GM19452 (cell line): ENCODE data around the gene SH3RF1.

Experiments used
- ATAC-seq: cut with Tn5 transposase; IDR thresholded peaks from one replicate; pipeline ENCODE4 v1.9.1; 2021; ENCODE audit not compliant: unreplicated experiment

The SH3RF1 gene

DNA sequence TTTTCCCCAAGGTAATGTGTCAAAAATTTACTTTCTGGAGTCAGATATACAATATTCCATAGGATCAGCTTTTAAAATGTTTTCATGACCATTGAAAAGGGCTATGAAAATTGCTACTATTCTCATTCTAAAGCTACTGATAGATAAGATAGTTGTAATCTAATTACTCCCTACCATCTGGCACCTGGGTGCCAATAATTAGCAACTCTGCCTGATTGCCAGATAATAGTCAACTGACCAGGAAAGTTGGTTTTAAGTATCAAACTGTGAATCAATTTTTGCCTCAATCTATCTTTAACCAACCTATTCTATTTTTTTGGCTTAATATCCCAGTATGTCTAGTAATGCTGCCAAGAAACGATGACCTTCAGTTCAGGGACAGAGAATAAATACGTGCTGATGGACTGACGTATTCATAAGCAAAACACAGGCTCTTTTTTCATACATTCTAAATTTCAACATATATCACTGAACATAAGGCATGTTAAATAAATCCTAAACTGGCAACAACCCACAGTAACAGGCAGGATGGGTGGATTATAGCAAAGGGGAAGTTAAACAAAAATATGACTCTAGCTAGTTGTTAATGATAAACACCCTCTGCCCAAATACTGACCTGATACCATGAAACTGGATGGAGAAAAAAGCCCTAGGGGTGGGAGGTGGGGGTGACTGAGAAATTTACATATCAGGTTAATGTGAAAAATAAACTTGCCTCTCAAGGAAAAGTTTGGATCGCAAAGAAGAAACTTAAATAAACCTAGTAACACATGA, 18.2 kb downstream of the SH3RF1 start:
- ATAC-seq = peak; percentile 72

DNA sequence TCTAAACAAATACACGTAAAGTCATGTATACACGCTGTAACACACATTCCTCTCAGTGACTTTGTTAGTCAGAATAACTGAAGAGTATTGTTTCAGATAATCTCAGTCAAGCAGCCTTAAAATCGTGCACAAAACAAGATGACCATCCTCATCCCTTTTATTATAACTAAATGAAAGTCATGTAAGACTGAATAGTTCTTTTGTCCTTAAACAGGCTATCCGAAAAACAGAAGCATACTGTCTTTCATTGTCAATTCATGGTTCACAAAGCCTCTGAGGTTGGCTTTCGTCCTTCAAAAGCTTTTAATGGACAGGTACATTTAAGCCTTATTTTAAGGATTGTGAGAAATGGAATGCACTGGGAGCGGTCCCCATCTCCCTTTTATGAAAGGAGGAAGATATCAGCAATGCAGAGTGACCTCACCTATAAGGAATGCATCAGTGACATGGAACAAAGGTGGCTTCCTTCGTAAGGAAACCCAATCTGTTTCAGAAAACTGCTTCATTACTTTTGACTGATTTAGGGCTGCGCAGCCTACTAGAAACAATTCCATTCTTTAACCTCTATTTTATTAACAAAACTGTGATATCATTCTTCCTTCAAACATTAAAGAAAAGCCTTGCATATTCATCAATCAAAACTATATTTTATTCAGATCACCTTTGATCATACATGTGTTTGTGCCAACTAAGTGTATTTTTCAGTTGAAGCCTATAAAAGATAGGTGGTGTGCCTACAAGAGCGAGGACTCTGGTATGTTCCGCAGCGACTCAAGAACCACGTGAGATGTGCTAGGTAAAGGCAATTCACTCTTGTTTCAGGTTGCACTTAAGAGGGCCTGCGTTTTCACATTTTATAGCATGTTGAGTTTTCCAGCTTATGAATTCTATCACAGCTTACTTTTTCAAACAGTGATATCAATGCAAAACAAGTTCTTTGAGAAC, 19.2 kb downstream of the SH3RF1 start:
- no peak for ATAC-seq

DNA sequence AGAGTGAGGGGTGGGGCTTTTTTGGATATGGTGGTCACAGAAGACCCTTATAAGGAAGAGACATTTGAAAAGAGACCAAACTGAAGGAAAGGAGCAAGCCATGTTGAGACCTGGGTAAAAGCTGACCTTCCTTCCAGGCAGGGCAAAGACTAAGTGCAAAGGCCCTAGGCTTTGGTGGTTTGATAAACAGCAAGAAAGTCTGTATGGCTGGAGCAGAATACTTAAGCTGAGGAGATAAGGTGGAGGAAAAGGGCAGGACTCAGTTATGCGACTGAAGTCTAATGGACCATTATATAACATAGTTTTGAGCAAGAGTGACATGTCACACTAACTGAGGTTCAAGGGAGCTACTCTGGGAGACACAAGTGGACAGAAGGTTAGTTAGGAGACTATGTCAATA, 20.0 kb downstream of the SH3RF1 start:
- no peak for ATAC-seq

DNA sequence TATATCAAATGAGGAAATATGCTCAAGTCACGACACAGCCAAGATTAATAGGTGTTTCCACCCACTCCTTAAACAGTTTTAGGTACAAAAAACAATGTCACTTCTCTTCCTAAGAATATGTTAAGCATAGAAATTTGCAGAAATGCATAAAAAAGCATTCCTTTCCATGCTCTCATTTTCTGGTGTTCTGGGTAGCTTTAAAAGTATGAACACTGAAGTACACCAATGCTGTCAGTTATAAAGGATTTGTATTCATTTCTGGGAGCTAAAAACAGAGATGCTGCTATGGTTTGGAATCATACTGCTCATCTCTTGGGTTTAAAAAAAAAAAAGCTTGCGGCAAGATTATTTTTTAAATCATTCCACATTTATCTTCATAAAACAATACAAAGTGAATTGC, 20.8 kb downstream of the SH3RF1 start:
- no peak for ATAC-seq

DNA sequence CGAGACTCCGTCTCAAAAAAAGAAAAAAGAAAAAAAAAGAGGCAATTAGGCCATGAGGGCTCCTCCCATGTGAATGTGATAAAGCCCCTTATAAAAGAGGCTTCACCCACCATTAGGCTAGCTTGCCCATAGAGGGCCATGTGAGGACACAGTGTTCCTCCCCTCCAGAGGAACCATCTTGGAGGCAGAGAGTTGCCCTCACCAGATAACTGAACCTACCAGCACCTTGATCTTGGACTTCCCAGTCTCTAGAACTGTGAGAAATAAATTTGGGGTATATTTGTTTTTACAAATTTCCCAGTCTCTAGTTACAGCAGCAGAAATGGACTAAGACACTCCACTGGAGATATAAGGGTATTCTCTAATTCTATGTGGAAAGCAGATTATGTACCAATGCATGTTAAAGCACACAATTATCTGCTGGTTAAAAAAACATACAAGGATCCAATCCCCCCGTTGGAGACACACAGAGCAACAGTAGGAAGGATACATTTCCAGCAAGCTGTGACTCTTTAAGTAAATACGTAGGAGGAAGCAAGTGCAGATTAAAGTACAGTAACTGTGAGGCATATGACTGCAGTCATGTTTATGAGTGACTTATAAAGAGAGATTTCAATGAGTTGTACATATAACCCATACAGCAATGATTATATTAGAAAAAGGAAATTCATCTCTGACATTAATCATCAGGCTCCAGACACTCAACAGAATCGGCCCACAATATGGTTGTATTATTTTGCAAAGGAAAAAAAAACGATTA, 21.4 kb downstream of the SH3RF1 start:
- ATAC-seq = peak; percentile 52

DNA sequence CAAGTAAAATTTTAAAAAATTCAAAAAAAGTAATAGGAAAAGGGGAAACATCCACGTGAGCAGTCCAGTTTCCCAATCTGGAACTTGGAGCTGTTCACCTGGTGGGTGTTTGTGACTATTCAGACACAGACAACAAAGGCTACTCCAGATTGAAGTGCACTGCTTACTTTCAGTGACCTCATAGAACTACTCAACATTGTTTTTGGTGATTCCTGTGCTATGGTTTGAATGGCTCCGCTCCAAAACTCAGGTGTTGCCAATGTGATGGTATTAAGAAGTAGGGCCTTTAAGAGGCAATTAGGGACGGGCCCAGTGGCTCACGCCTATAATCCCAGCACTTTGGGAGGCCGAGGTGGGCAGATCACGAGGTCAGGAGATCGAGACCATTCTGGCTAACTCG, 22.1 kb downstream of the SH3RF1 start:
- ATAC-seq = no peak

DNA sequence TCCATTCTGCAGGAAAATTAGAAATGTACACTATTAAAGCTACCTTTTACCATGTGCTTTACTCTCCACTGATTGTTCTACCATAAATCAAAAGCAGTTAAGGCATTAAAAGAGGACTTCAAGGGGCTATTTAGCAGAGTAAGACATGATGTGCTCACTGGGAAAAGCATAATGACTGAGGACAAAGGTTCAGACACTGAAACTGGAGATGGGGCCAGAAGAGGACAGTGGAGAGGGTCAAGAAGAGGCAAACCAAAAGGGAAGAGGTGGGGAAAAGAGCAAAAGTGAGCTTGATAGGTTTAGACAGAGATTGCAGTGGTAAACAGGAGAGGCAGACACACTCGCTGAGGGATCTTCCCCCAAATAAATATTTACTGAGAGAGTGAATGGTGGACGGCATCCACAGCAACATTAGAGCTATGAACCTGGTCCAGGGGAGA, 23.8 kb downstream of the SH3RF1 start:
- no peak for ATAC-seq

DNA sequence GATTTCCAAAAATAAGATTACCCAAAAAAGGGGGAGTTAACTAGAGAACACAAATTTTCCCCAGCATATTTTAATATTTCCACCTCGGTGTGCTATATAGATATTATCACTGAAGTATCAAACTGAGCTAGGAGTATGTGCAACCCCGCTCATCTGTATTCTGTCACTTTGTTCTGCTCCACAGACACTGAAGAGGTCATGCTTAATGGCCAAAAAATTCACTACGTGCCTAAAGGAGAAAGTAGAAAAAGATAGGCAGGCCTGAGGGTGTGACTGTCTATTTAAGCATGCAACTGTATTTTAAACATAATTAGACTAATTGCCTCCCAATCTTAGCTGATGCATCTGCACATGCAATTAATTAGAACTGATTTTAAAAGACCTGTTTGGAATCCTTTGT, 24.5 kb downstream of the SH3RF1 start:
- no peak for ATAC-seq

DNA sequence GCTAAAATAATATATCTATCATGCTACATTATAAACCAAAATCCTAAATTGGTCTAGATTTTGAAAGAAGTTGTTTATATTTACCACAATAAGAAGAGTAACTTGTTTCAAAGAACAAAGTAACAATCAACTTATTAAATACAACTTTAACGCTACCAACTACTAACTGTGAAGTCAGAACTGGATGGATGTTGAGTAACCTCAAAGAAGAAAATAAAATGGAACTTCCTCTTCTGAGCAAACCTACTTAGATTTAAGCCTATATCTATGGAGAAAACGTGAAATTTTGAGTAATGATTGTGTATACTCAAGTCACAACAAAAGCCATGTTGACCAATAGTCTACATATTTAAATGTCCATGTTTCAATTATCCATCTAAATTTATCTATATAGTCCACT, 25.7 kb downstream of the SH3RF1 start:
- no peak for ATAC-seq

DNA sequence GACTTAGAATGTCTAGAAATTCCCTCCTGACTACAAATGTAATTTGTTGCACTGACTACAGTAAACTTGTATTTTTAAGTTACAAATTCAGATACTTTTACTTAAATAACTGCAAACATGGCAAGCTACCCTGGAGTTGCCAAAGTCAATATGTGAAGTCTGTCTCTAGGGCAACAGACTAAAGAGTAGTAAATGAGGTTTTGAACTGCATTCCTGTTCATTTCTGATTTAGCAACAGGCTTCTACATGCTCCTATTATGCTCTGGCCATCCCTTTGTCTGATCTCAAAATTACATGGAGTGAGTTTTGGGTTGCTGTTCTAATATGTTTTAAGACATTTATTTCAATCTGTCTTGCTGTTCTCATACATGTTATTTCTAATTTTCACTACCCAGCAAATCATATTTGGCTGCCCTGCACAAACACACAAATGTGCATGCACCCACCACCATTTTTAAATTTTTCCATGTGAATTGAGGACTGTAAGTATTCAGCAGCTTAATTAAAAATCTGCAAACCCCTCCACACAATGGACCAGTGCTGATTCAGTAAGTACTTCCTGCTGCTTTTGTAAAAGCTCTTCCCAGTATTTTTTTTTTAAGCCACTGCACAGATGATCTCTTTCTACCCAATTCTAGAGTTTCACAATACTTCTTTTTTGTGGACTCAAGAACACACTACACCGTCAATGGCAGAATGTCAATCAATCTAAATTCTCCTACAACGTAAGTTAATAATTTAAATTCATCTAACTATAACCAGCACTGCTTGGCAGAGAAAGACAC, 26.7 kb downstream of the SH3RF1 start:
- no peak for ATAC-seq

DNA sequence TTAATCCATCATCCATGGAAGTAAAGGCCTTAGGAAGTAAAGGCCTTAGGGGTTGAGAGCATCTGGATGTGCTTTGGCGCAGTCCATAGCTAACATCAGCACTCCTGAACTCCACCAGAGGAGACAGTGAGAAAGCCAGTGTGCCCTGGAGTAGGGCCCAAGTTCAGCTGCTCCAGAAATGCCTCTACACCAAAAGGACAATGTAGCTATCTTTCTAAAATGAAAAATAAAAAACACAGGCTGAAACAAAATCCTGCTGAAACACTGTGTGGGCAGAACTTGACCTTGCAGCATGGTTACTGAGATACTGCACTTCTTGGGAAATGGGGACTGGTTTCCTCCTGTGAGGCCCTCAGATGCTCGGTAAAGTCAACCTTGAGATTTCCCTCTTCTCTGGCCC, 29.3 kb downstream of the SH3RF1 start:
- ATAC-seq = no peak

DNA sequence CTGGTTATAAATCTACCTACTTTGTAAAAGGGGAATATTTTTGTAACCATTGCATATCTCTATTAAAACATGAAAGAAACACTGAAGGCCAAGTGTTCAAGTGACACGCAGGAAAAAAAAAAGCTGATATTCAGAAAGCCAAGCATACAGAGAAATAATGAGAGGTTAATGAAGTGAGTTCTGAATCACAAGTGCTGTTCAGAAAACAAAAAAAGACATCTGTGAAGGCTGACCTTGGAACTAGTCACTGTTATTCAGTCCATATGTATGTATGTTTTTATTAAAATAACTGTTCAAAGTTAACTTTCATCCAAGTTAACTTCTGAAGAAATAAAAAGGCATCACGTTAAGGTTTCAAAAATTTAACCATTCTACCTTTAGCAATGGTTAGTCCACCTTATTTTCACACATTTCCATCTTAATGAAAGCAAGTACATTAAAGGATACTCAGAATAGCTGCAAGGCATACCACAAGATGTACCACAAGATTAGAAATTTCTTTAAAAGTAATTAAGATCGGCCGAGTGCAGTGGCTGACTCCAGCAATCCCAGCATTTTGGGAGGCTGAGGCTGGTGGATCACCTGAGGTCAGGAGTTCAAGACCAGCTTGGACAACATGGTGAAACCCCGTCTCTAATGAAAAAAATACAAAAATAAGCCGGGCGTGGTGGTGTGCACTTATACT, 31.4 kb downstream of the SH3RF1 start:
- no peak for ATAC-seq

DNA sequence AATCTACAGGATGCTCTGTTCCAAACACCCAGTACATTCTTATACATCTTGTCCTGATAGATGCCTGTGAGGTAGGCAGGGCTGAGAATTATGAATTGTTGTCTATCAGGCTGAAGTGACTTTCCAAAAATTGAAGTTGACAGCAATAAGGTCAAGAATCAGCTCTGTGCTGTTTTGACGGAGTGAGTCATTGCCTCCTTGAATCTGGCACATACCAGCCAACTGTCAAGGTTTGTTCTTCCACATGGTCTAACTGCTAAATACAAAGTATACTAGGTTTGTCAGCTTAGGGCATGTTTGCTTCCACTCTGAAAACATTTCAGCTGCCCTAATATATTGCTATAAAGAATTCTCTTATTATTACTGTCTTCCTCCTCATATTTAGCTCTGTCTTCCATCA, 32.3 kb downstream of the SH3RF1 start:
- no peak for ATAC-seq

DNA sequence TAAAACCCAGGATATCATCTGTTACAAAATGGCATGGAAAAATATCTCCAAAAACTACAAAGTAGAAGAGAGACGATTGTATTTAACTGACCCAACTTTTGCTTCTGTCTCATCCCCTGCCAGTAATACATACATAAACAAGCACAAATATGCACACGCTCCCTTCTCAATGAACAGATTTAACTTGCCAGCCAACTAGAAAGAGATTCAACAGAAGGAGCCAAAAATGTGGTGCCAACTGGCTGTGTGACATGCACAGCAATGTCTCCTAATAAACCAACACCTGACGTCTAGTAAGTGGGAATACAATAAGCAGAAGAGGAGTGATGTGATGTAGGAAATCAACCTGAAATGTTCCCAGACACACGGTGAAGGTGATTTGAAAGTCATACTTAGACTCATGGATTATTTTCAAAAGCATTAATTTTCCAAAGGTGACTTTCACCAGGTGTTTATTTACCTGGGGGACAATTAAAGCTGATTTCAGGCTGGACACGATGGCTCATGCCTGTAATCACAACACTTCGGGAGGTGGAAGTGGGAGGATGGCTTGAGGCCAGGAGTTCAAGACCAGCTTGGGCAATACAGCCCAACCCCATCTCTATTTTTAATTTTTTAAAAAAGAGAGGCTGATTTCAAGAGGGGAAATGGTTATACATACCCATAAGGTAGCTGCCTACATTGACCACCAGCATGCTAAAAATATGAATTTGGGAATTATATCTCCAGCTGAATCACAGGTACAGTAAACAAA, 33.7 kb downstream of the SH3RF1 start:
- ATAC-seq = no peak

DNA sequence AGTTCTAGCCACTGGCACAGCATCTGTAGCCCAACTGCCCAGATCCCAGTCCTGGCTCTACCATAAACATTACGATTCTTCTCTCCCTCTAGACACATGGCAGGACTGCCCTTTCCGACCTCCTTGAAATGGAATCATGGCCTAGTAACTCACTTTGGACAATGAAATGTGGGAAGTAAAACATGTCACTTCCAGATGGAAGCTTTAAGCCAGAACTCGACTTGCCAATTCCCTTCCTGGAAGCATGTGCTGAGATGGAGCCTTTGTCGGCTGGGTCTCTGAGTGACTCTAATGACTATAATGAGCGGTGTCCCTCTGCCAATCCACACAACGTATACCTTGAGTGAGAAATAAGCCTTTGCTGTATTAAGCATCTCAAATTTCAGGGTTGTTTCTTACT, 34.7 kb downstream of the SH3RF1 start:
- no peak for ATAC-seq

DNA sequence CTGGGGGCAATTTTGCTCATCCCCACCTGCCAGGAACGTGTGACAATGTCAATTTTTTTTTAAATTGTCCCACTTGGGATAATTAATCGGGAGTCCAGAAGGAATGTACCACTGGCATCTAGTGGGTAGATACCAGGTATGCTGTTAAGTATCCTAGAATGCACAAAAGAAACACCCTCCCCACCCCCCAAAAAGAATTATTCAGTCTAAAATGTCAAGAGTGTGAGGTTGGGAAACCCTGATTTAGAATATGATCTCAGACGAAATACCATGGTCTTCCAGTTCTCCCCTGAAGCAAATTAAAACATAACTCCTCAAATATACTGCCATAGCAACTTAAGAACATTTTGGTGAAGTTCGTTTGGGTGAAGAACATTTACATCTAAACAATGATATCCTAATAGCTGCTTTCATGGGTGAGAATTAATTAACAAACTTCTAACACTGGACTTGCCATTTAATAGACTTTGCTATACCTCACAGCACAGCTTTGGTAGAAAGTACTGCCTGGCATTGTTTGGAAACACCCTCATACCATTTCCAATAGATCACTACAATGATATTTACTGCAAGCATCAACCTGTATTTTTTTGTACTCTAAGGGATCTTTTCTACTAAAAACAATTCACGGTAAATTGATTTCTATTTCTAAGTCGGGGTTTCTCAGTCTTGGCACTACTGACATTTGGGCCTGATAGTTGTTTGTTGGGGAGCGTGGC, 36.5 kb downstream of the SH3RF1 start:
- no peak for ATAC-seq

DNA sequence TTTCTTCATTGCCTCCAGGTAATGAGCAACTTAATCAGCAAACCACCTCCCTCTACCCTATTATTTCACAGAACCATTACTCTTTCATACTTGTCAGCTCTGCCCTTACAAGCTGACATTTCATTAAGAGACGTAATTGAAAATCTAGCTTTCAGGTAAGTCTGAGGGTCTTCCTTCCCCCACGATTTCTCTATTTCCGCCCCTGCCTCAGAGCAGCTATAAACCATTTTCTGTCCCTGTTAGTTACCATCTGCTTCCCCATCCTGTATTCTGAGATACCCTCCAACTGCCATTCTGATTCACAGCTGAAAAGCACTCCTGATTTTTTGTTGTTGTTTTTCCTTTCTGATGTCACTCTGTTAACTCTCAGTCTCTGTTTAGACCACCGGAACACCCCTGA, 37.1 kb downstream of the SH3RF1 start:
- ATAC-seq = no peak

DNA sequence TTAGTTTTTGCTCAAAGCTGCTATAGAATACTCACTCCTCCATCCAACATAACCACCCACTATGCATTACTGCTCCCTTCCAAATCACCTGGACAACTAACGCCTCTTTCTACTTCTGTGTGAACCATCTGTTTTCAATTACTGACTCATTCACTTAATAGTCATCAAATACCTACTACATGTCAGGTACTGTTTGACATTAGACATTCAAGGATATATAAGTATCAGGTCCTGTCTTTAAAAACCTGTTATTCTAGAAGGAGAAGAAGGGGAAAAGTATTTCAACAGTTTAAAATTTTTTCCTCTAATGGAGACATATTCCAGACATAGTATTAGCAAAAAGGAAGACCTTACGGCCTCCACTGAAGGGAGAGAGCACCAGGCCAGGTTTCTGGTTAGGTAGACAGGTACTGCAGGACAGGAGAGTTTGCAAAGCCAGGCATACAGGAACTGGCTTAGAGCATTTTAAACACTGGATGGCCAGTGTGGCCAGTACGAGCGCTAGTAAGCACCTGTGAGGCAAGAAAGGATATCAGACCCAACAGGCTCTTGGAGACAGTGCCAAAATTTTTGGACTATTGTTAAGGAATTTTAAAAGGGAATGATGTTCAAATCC, 39.0 kb downstream of the SH3RF1 start:
- ATAC-seq = no peak
